Vagina (tissue), 2 donors: ENCODE results near the gene COLEC12.

Experiments
- POLR2A ChIP-seq, 2 donors: fragments of 450-650 bp; IDR thresholded peaks; one replicate each; pipeline ENCODE4 v1.6.1; 2017; ENCODE audit warnings: antibody characterized with exemption in 2 of 2, mild to moderate bottlenecking in 2 of 2, moderate library complexity in 2 of 2
- TF ChIP-seq, protein P1 (sequence below), 3 experiments: fragments of 450-650 bp in 2 of 3; fragments of 200-600 bp in 1 of 3; sonication (generic) in 1 of 3; IDR thresholded peaks; one replicate each; pipeline ENCODE4 v1.5.1; 2017 to 2019; ENCODE audit warnings: antibody characterized with exemption in 3 of 3, mild to moderate bottlenecking in 2 of 3, moderate library complexity in 2 of 3

GRCh38 chr18:486929-487740 is 13.4 kb downstream of the COLEC12 start:
- TF ChIP-seq, protein P1, sequence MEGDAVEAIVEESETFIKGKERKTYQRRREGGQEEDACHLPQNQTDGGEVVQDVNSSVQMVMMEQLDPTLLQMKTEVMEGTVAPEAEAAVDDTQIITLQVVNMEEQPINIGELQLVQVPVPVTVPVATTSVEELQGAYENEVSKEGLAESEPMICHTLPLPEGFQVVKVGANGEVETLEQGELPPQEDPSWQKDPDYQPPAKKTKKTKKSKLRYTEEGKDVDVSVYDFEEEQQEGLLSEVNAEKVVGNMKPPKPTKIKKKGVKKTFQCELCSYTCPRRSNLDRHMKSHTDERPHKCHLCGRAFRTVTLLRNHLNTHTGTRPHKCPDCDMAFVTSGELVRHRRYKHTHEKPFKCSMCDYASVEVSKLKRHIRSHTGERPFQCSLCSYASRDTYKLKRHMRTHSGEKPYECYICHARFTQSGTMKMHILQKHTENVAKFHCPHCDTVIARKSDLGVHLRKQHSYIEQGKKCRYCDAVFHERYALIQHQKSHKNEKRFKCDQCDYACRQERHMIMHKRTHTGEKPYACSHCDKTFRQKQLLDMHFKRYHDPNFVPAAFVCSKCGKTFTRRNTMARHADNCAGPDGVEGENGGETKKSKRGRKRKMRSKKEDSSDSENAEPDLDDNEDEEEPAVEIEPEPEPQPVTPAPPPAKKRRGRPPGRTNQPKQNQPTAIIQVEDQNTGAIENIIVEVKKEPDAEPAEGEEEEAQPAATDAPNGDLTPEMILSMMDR (IDR thresholded peaks at IDR 0.05) = no peak
- TF ChIP-seq POLR2A (IDR thresholded peaks at IDR 0.05) = no peak
